Measurements from ENCODE around the gene IL15RA.

GRCh38 chr10:5953676-5954075, 23.7 kb downstream of the IL15RA start:
- TF ChIP-seq POLR2AphosphoS5 (IDR thresholded peaks at IDR 0.05; ENCODE audit: insufficient read depth, low read depth, low read length) (no peak), CTCF (IDR thresholded peaks at IDR 0.05; ENCODE audit: extremely low read depth in 1 of 2, insufficient read depth in 1 of 2, low read depth in 1 of 2, low read length in 2 of 2) (no peak), POLR2A (IDR thresholded peaks at IDR 0.05; ENCODE audit: low read depth, low read length) (no peak), EZH2 (IDR thresholded peaks at IDR 0.05; ENCODE audit: borderline replicate concordance, low read depth, low read length, severe bottlenecking) (no peak), MAX (IDR thresholded peaks at IDR 0.05; ENCODE audit: insufficient read depth, insufficient read length) (no peak), MYC (IDR thresholded peaks at IDR 0.05; ENCODE audit: low read depth, low read length) (no peak)

Data from endothelial cell of umbilical vein (primary cell).